Kidney (tissue), 14 donors: Measurements from ENCODE around the gene ALKBH8. TPM values are rescaled to one million over a fixed set of nuclear protein-coding genes. Genes with fewer than 3 reads are reported as not detected.
"Not testable (repeated sequence)": the region's sequence is repeated elsewhere in the genome, so short reads cannot be mapped to it uniquely, and the experiment has no call there.

Experiments
- DNase-seq, 5 donors: peaks; one replicate each; pipeline ENCODE4 v3.0.0-alpha.2; 2013 to 2020
- FAIRE-seq: peaks from 2 replicates; lab custom pipeline; 2012; peaks lifted over from hg19 to GRCh38; lab: Jason Lieb, UNC
- H3K27ac ChIP-seq, 2 donors: one replicate each; pipeline ENCODE4 v1.7.0; 2013; ENCODE audit warnings: low read depth in 2 of 2, low read length in 2 of 2, inconsistent platforms in 1 of 2
- H3K27me3 ChIP-seq: one replicate; pipeline ENCODE4 v1.7.1; 2013; ENCODE audit warnings: low read length, inconsistent platforms; ENCODE audit not compliant: control insufficient read depth, insufficient read depth
- H3K36me3 ChIP-seq, 3 donors: one replicate each; pipeline versions ENCODE4 v1.7.0 to v1.7.1; 2013; ENCODE audit warnings: low read length in 3 of 3, control low read depth in 1 of 3, inconsistent platforms in 1 of 3; ENCODE audit not compliant: insufficient read depth in 3 of 3, control insufficient read depth in 2 of 3
- H3K4me1 ChIP-seq, 3 donors: one replicate each; pipeline versions ENCODE4 v1.7.0 to v1.7.1; 2013; ENCODE audit warnings: low read length in 3 of 3, inconsistent platforms in 1 of 3, low read depth in 1 of 3; ENCODE audit not compliant: control insufficient read depth in 2 of 3, insufficient read depth in 2 of 3
- H3K4me3 ChIP-seq, 3 donors: one replicate each; pipeline versions ENCODE4 v1.7.0 to v1.8.1; 2013; ENCODE audit warnings: low read length in 3 of 3, control low read depth in 1 of 3, inconsistent platforms in 1 of 3
- H3K9ac ChIP-seq, 3 donors: one replicate each; pipeline versions ENCODE4 v1.7.0 to v1.7.1; 2013; ENCODE audit warnings: low read length in 3 of 3, control low read depth in 1 of 3, inconsistent platforms in 1 of 3
- H3K9me3 ChIP-seq, 3 donors: one replicate each; pipeline versions ENCODE4 v1.7.0 to v1.7.1; 2013; ENCODE audit warnings: low read length in 3 of 3, control low read depth in 1 of 3, inconsistent platforms in 1 of 3; ENCODE audit not compliant: control insufficient read depth in 2 of 3, insufficient read depth in 1 of 3
- CTCF ChIP-seq: IDR thresholded peaks from 3 replicates; pipeline ENCODE4 v1.5.1; 2012; ENCODE audit warnings: mild to moderate bottlenecking, moderate library complexity, borderline replicate concordance; ENCODE audit not compliant: insufficient read depth; ENCODE audit errors: extremely low read depth
- intact Hi-C: fragments of 100-400 bp; cut with DNase I; formaldehyde crosslinking; loops from one replicate; pipeline ENCODE4 v1.11.1; 2022
- polyA plus RNA-seq: library from polyadenylated mRNA; stranded (reverse); fragments of 350-450 nt; fragmentation: Illumina TruSeq; extraction: RNeasy Lipid Tissue Mini Kit (QIAGEN cat#74804); gene quantifications from one replicate; pipeline ENCODE4 v1.2.3, GENCODE V29; 2014; ENCODE audit warnings: low read depth, low replicate concordance; ENCODE audit not compliant: insufficient read depth
- total RNA-seq: library from RNA; stranded (reverse); fragmentation: NEBNext Ultra II Directional; extraction: Animal tissue kit (Norgen Biotek cat#: 25700); gene quantifications from one replicate; pipeline ENCODE4 v1.2.1, GENCODE V29; 2021
- donor health status: control.
- donor health status: control.
- donor health status: control.
- donor health status: control.
- donor health status: control.
- donor health status: DM: yes; HTN: yes; CAD: no.
- donor health status: Normal renal cell carcinoma (clear cell type).

Gene ALKBH8
- total and polyA plus RNA-seq, 2 donors from 2014 or later, result 3.8 to 9.4 TPM

GRCh38 chr11:107567739-107568335 lies 2.3 kb upstream of the ALKBH8 start:
- no peak overlapping the region for H3K27ac ChIP-seq
- no peaks in the 10 kb centered on the region for H3K27me3 ChIP-seq
- TF ChIP-seq CTCF, result no peak
- H3K9ac ChIP-seq, result no peak overlapping the region
- no peak overlapping the region for H3K4me3 ChIP-seq
- no peaks in the 10 kb centered on the region for H3K9me3 ChIP-seq
- DNase-seq (no peak), FAIRE-seq (no peak)
- peaks cover 0 to 8% (median 7%) of the 10 kb centered on the region in 3 donors for H3K4me1 ChIP-seq
- H3K36me3 ChIP-seq, result no peaks in the 10 kb centered on the region
- intact Hi-C loops, result no loop called here

GRCh38 chr11:107566569-107566968 lies 1.0 kb upstream of the ALKBH8 start:
- no peak for DNase-seq
- Histone ChIP-seq H3K27me3 (no peaks in the 10 kb centered on the region), H3K27ac (no peak overlapping the region), H3K9me3 (no peaks in the 10 kb centered on the region), H3K4me3 (no peak overlapping the region), H3K36me3 (no peaks in the 10 kb centered on the region), H3K9ac (no peak overlapping the region), H3K4me1 (peaks cover 0 to 8% (median 7%) of the 10 kb centered on the region in 3 donors)
- intact Hi-C loops, result no loop called here
- no peak for FAIRE-seq
- TF ChIP-seq CTCF, result no peak

DNA sequence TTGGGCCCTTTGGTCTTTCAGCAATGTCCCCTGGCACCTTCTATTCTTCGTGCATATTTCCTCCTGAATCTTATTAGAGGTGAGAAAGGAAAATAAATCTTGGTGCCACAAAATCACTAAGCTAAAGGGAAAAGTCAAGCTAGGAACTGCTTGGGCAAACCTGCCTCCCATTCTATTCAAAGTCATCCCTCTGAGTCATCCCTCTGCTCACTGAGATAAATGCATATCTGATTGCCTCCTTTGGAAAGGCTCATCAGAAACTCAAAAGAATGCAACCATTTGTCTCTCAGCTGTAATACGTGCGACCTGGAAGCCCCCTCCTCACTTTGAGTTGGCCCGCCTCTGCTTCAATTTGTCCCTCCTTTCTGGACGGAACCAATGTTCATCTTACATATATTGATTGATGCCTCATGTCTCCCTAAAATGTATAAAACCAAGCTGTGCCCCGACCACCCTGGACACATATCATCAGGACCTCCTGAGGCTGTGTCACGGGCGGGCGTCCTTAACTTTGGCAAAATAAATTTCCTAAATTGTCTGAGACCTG lies 493 bp upstream of the ALKBH8 start:
- intact Hi-C loops, H3K9me3 ChIP-seq, FAIRE-seq, H3K27me3 ChIP-seq, H3K4me1 ChIP-seq, H3K36me3 ChIP-seq: not testable (repeated sequence)
- H3K4me3 ChIP-seq, result peak overlapping the region; percentile 85 to 95 (median 93)
- H3K9ac ChIP-seq, result peak overlapping the region; percentile 4 to 87 (median 77)
- peak overlapping the region; percentile 5 to 34 for H3K27ac ChIP-seq
- DNase-seq, result peak in 1 of 5 donors; percentile 12

DNA sequence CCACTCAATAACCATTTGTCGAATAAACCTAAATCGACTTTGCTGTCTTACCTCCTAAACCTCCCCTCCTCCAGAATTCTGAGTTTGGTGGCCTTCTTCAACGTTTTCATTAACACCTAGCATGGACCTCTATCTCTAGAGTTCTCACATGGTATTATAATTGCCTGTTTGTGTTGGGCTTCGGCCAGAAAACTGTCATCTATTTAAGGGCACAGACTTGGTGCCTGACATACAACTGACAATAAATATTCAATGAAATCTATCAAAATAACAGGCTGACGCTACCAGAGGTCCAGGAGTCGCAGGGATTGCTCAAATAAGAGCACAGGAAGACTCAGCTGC lies 687 bp downstream of the ALKBH8 start:
- peak overlapping the region; percentile 85 to 95 (median 93) for H3K4me3 ChIP-seq
- H3K27ac ChIP-seq, result no peak overlapping the region
- no peaks in the 10 kb centered on the region for H3K9me3 ChIP-seq
- H3K27me3 ChIP-seq, result no peaks in the 10 kb centered on the region
- intact Hi-C loops, result no loop called here
- DNase-seq, result peak in 1 of 5 donors; percentile 22
- FAIRE-seq, result no peak
- peaks cover 0 to 8% (median 7%) of the 10 kb centered on the region in 3 donors for H3K4me1 ChIP-seq
- H3K9ac ChIP-seq, result peak overlapping the region; percentile 59 to 87 (median 77)
- H3K36me3 ChIP-seq, result no peaks in the 10 kb centered on the region
- TF ChIP-seq CTCF, result no peak
